ENCODE results near the gene RASA2.

DNA sequence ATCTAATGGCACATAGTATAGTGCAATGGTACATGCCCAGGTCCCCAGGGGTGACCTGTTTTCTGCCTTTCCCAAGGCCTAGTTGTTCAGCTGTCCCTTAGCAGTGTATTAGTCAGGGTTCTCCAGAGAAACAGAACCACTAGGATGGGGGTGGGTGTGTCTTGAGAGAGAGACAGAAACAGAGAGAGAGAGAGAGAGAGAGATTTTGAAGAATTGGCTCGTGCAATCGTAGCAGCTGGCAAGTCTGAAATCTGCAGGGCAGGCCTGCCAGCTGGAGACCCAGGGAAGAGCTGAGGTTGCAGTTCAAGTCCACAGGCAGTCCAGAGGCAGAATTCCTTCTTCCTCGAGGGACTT, 160.7 kb downstream of the RASA2 start:
- TF ChIP-seq RCOR1 (IDR thresholded peaks at IDR 0.05; ENCODE audit: insufficient replicate concordance, low read length) (no peak), POLR2A (IDR thresholded peaks at IDR 0.05; ENCODE audit: low read depth, low read length) (no peak), CHD1 (IDR thresholded peaks at IDR 0.05; ENCODE audit: low read depth, low read length) (no peak), MAFK (IDR thresholded peaks at IDR 0.05; ENCODE audit: low read depth, low read length) (no peak), CEBPB (IDR thresholded peaks at IDR 0.05; ENCODE audit: low read depth, low read length) (no peak)
- TF ChIP-seq, protein P1, sequence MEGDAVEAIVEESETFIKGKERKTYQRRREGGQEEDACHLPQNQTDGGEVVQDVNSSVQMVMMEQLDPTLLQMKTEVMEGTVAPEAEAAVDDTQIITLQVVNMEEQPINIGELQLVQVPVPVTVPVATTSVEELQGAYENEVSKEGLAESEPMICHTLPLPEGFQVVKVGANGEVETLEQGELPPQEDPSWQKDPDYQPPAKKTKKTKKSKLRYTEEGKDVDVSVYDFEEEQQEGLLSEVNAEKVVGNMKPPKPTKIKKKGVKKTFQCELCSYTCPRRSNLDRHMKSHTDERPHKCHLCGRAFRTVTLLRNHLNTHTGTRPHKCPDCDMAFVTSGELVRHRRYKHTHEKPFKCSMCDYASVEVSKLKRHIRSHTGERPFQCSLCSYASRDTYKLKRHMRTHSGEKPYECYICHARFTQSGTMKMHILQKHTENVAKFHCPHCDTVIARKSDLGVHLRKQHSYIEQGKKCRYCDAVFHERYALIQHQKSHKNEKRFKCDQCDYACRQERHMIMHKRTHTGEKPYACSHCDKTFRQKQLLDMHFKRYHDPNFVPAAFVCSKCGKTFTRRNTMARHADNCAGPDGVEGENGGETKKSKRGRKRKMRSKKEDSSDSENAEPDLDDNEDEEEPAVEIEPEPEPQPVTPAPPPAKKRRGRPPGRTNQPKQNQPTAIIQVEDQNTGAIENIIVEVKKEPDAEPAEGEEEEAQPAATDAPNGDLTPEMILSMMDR (conservative IDR thresholded peaks at IDR 0.05; ENCODE audit: low read depth, low read length) = no peak
